PFSK-1 (cell line): Measurements from ENCODE around the gene SMTNL1.

Experiments used
- FOXP2 ChIP-seq: optimal IDR thresholded peaks from 2 replicates; pipeline ENCODE3; 2011; ENCODE audit warnings: borderline replicate concordance, control low read depth, inconsistent platforms; ENCODE audit not compliant: insufficient read depth; ENCODE audit errors: extremely low read length, extremely low read depth
- POLR2AphosphoS5 ChIP-seq: IDR thresholded peaks from 2 replicates; pipeline ENCODE4 v1.6.1; 2012; ENCODE audit warnings: low read depth, mild to moderate bottlenecking, control low read depth, low read length, moderate library complexity
- SIN3A ChIP-seq: IDR thresholded peaks from 2 replicates; pipeline ENCODE4 v1.6.1; 2012; ENCODE audit warnings: mild to moderate bottlenecking, low read length, moderate library complexity, borderline replicate concordance; ENCODE audit not compliant: insufficient read depth
- TAF1 ChIP-seq: IDR thresholded peaks from 2 replicates; pipeline ENCODE4 v1.6.1; 2012; ENCODE audit warnings: low read length, control low read depth, borderline replicate concordance; ENCODE audit not compliant: insufficient read depth
- TF ChIP-seq, protein P1 (sequence below), 2 experiments: IDR thresholded peaks; 2 replicates each; pipeline versions ENCODE4 v1.6.1 to v1.8.0; 2011 to 2012; ENCODE audit warnings: low read depth in 2 of 2, low read length in 2 of 2, control low read depth in 1 of 2, inconsistent platforms in 1 of 2, mild to moderate bottlenecking in 1 of 2, moderate library complexity in 1 of 2; ENCODE audit not compliant: insufficient read depth in 1 of 2

SMTNL1 gene

GRCh38 chr11:57545883-57546282 is 8.5 kb downstream of the SMTNL1 start:
- no peak for TF ChIP-seq SIN3A
- no peak for TF ChIP-seq TAF1
- TF ChIP-seq FOXP2, result no peak

- TF ChIP-seq POLR2AphosphoS5, result no peak
- TF ChIP-seq SIN3A, result no peak
- TF ChIP-seq, protein P1, sequence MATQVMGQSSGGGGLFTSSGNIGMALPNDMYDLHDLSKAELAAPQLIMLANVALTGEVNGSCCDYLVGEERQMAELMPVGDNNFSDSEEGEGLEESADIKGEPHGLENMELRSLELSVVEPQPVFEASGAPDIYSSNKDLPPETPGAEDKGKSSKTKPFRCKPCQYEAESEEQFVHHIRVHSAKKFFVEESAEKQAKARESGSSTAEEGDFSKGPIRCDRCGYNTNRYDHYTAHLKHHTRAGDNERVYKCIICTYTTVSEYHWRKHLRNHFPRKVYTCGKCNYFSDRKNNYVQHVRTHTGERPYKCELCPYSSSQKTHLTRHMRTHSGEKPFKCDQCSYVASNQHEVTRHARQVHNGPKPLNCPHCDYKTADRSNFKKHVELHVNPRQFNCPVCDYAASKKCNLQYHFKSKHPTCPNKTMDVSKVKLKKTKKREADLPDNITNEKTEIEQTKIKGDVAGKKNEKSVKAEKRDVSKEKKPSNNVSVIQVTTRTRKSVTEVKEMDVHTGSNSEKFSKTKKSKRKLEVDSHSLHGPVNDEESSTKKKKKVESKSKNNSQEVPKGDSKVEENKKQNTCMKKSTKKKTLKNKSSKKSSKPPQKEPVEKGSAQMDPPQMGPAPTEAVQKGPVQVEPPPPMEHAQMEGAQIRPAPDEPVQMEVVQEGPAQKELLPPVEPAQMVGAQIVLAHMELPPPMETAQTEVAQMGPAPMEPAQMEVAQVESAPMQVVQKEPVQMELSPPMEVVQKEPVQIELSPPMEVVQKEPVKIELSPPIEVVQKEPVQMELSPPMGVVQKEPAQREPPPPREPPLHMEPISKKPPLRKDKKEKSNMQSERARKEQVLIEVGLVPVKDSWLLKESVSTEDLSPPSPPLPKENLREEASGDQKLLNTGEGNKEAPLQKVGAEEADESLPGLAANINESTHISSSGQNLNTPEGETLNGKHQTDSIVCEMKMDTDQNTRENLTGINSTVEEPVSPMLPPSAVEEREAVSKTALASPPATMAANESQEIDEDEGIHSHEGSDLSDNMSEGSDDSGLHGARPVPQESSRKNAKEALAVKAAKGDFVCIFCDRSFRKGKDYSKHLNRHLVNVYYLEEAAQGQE (IDR thresholded peaks at IDR 0.05; ENCODE audit: insufficient read depth in 1 of 2, low read depth in 2 of 2, low read length in 2 of 2), result no peak
- TF ChIP-seq TAF1, result no peak
- no peak for TF ChIP-seq FOXP2
Observed at GRCh38 chr11:57546451-57546850, 9.1 kb downstream of the SMTNL1 start.

DNA sequence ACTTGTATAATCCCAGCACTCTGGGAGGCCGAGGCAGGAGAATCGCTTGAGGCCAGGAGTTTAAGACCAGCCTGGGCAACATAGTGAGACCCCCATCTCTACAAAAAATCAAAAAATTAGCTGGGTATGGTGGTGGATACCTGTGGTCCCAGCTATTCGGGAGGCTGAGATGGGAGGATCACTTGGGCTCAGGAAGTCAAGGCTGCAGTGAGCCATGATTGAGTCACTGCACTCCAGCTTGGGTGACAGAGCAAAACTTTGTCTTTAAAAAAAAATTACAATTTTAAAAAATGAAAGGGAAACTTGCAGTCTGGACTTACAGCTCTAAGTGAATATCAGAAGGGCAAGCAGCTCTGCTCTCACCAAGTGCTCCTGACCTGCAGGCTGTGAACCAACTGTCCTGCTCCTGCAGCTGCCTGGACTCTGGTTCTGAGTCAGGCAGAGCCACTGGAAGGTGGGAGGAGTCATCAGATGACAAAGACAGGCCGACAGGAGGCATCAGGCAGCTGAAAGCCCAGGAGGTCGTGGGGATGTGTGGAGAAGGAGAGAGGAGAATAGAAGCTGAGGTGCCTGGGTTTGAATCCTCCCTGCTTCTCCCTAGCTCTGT is 9.6 kb downstream of the SMTNL1 start:
- TF ChIP-seq, protein P1 (IDR thresholded peaks at IDR 0.05; ENCODE audit: insufficient read depth in 1 of 2, low read depth in 2 of 2, low read length in 2 of 2), result no peak
- TF ChIP-seq TAF1 (no peak), POLR2AphosphoS5 (no peak), SIN3A (no peak), FOXP2 (no peak)

GRCh38 chr11:57547854-57548377 is 10.5 kb downstream of the SMTNL1 start:
- no peak for TF ChIP-seq POLR2AphosphoS5
- TF ChIP-seq, protein P1 (IDR thresholded peaks at IDR 0.05; ENCODE audit: insufficient read depth in 1 of 2, low read depth in 2 of 2, low read length in 2 of 2), result no peak
- TF ChIP-seq FOXP2, result no peak
- TF ChIP-seq TAF1, result no peak
- no peak for TF ChIP-seq SIN3A

GRCh38 chr11:57549983-57550382 is 12.6 kb downstream of the SMTNL1 start:
- TF ChIP-seq SIN3A (no peak), POLR2AphosphoS5 (no peak), TAF1 (no peak), FOXP2 (no peak)
- TF ChIP-seq, protein P1 (IDR thresholded peaks at IDR 0.05; ENCODE audit: insufficient read depth in 1 of 2, low read depth in 2 of 2, low read length in 2 of 2), result no peak
